Adrenal gland (tissue), 12 donors: ENCODE measurements around the gene BICDL1. TPM values are rescaled to one million over a fixed set of nuclear protein-coding genes. Genes with fewer than 3 reads are reported as not detected.
A peak's percentile ranks its signal among the peaks of the same experiment; 100 is the strongest.

ENCODE experiments used
- DNase-seq, 7 donors: peaks; one replicate each; pipeline ENCODE4 v3.0.0-alpha.2; 2019 to 2020
- H3K27ac ChIP-seq, 5 donors: fragments of 200-600 bp; sonication (generic) in 4 of 5; 1 replicate in 3 of 5; 2 replicates in 2 of 5; pipeline versions ENCODE4 v1.5.1 to v1.8.0; 2016 to 2020; ENCODE audit warnings: mild to moderate bottlenecking in 1 of 5
- H3K27me3 ChIP-seq: fragments of 200-600 bp; 2 replicates; pipeline ENCODE4 v1.8.0; 2021
- H3K36me3 ChIP-seq, 2 donors: fragments of 200-600 bp; replicated peaks in 1 of 2; 1 replicate in 1 of 2; 2 replicates in 1 of 2; pipeline versions ENCODE4 v1.5.1 to v1.8.0; 2018 to 2022
- H3K4me1 ChIP-seq, 2 donors: fragments of 200-600 bp; replicated peaks in 1 of 2; 1 replicate in 1 of 2; 2 replicates in 1 of 2; pipeline versions ENCODE4 v1.5.1 to v1.8.0; 2018 to 2021
- H3K4me3 ChIP-seq, 4 donors: fragments of 200-600 bp; sonication (generic) in 3 of 4; one replicate each; pipeline ENCODE4 v1.5.1; 2016 to 2018
- H3K9me3 ChIP-seq, 3 donors: fragments of 200-600 bp; sonication (generic) in 1 of 3; replicated peaks in 1 of 3; 1 replicate in 2 of 3; 2 replicates in 1 of 3; pipeline versions ENCODE4 v1.5.1 to v1.8.0; 2016 to 2021
- POLR2A ChIP-seq, 2 donors: fragments of 450-650 bp; IDR thresholded peaks; one replicate each; pipeline ENCODE4 v1.6.1; 2017; ENCODE audit warnings: antibody characterized with exemption in 2 of 2, mild to moderate bottlenecking in 2 of 2, moderate library complexity in 1 of 2
- WGBS, 4 donors: extraction: QIAGEN DNeasy Blood & Tissue Kit in 2 of 4; methylation state at CpG; one replicate each; pipeline versions ENCODE4 v1.1.5 to v1.1.7; 2013 to 2017; 5-methylcytosine and 5-hydroxymethylcytosine counted together
- intact Hi-C, 2 donors: fragments of 100-400 bp; cut with DNase I; formaldehyde crosslinking; loops; one replicate each; pipeline versions ENCODE4 v1.14.1 to v1.15.0; 2022 to 2023
- polyA plus RNA-seq, 3 donors: library from polyadenylated mRNA; stranded (reverse); fragments of 200-250 nt in 2 of 3; fragments of 350-450 nt in 1 of 3; fragmentation: Illumina TruSeq in 1 of 3; extraction: RNeasy Lipid Tissue Mini Kit (QIAGEN cat#74804) in 1 of 3; gene quantifications; one replicate each; pipeline ENCODE4 v1.2.3, GENCODE V29; 2013 to 2014
- total RNA-seq, 9 donors: library from RNA; depleted of rRNA in 4 of 9; stranded (reverse); fragments of >200 nt in 4 of 9; fragments of 120-200 nt in 1 of 9; fragmentation: NEBNext Ultra II Directional in 1 of 9; extraction: Animal tissue kit (Norgen Biotek cat#: 25700) in 1 of 9; gene quantifications; one replicate each; pipeline versions ENCODE4 v1.1.0 to v1.2.4, GENCODE V29; 2013 to 2023
- TF ChIP-seq, protein P1 (sequence below), 6 experiments: fragments of 450-650 bp in 4 of 6; fragments of 200-600 bp in 2 of 6; sonication (generic) in 1 of 6; IDR thresholded peaks; 1 replicate in 5 of 6; 2 replicates in 1 of 6; pipeline versions ENCODE4 v1.5.1 to v1.8.0; 2016 to 2021; ENCODE audit warnings: antibody characterized with exemption in 6 of 6, mild to moderate bottlenecking in 2 of 6, moderate library complexity in 1 of 6
- donor health status: healthy with polysubstance abuse.
- donor health status: Bipolar disorder and iron deficiency.
- donor health status: DM: yes; HTN: yes; CAD: no.
- donor health status: DM: no; HTN: no; CAD: no.
- donor health status: DM: no; HTN: no; CAD: no.
- donor health status: DM: yes; HTN: yes; CAD: no.

The BICDL1 gene
- total and polyA plus RNA-seq, 12 donors, result 0.35 to 24.0 (median 2.7) TPM

- WGBS, 4 donors, result 78 to 83% (median 81%) methylated on average over 13 of the region's 13 CpGs
- H3K36me3 ChIP-seq, result no peaks in the 10 kb centered on the region
- DNase-seq, result no peak
- H3K9me3 ChIP-seq, result no peaks in the 10 kb centered on the region
- intact Hi-C loops, result no loop called here
- no peaks in the 10 kb centered on the region for H3K4me1 ChIP-seq
- H3K27ac ChIP-seq, result no peak overlapping the region
- TF ChIP-seq, protein P1, sequence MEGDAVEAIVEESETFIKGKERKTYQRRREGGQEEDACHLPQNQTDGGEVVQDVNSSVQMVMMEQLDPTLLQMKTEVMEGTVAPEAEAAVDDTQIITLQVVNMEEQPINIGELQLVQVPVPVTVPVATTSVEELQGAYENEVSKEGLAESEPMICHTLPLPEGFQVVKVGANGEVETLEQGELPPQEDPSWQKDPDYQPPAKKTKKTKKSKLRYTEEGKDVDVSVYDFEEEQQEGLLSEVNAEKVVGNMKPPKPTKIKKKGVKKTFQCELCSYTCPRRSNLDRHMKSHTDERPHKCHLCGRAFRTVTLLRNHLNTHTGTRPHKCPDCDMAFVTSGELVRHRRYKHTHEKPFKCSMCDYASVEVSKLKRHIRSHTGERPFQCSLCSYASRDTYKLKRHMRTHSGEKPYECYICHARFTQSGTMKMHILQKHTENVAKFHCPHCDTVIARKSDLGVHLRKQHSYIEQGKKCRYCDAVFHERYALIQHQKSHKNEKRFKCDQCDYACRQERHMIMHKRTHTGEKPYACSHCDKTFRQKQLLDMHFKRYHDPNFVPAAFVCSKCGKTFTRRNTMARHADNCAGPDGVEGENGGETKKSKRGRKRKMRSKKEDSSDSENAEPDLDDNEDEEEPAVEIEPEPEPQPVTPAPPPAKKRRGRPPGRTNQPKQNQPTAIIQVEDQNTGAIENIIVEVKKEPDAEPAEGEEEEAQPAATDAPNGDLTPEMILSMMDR (IDR thresholded peaks at IDR 0.05), result no peak
- no peak for TF ChIP-seq POLR2A (IDR thresholded peaks at IDR 0.05)
- H3K27me3 ChIP-seq, result no peaks in the 10 kb centered on the region
- H3K4me3 ChIP-seq, result no peak overlapping the region
Measured at GRCh38 chr12:119998471-119999245, 9.6 kb downstream of the BICDL1 start.

GRCh38 chr12:120000556-120000955 is 11.5 kb downstream of the BICDL1 start:
- no peaks in the 10 kb centered on the region for H3K36me3 ChIP-seq

DNA sequence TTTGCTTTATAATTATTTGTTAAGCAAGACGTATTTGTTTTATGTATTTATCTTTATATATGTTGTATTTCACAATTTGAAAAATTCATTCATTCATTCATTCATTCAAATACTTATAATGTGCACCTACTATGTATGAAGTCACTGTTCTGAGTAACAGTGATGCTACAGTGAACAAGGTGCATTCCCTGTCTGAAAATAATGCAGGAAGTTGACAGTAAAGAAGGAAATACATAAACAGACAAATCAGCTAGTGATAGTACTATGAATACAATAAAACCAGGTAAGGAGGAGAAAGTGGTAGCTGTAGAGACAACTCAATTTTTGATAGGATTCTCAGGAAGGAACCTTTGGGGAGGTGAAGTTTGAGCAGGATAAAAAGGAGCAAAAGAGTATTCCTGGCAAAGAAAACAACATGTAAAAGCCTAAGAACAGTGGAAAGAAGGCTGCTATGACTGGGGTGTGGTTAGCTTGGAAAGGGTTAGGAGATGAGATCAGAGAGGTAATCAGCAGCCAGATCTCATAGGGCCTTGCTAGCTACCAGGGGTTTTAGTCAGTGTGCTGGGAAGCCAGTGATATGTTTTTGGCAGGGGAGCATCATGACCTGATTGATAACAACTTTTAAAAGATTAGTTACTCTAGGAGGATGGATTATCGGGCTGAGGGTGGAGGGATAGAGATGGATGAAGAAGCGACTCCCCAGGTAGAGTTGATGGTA is 17.4 kb downstream of the BICDL1 start:
- intact Hi-C loops, result no loop called here
- Histone ChIP-seq H3K27me3 (no peaks in the 10 kb centered on the region), H3K9me3 (no peaks in the 10 kb centered on the region), H3K4me1 (no peaks in the 10 kb centered on the region), H3K27ac (no peak overlapping the region), H3K36me3 (no peaks in the 10 kb centered on the region), H3K4me3 (no peak overlapping the region)
- WGBS, 4 donors, result 59 to 89% (median 73%) methylated on average over 3 of the region's 3 CpGs
- no peak for DNase-seq
- no peak for TF ChIP-seq POLR2A (IDR thresholded peaks at IDR 0.05)
- TF ChIP-seq, protein P1 (IDR thresholded peaks at IDR 0.05), result no peak

More at GRCh38 chr12:120000556-120000955, 11.5 kb downstream of the BICDL1 start:
- 93 to 97% (median 95%) methylated on average over 3 of the region's 3 CpGs for WGBS, 4 donors
- no peaks in the 10 kb centered on the region for H3K27me3 ChIP-seq
- intact Hi-C loops, result no loop called here
- H3K9me3 ChIP-seq, result no peaks in the 10 kb centered on the region
- no peak overlapping the region for H3K27ac ChIP-seq
- TF ChIP-seq POLR2A (IDR thresholded peaks at IDR 0.05), result no peak
- TF ChIP-seq, protein P1 (IDR thresholded peaks at IDR 0.05), result no peak
- DNase-seq, result no peak
- H3K4me1 ChIP-seq, result no peaks in the 10 kb centered on the region
- H3K4me3 ChIP-seq, result no peak overlapping the region

- 61 to 68% (median 65%) methylated on average over 3 of the region's 3 CpGs for WGBS, 4 donors
- Histone ChIP-seq H3K4me1 (no peaks in the 10 kb centered on the region), H3K36me3 (no peaks in the 10 kb centered on the region), H3K9me3 (no peaks in the 10 kb centered on the region), H3K4me3 (no peak overlapping the region), H3K27ac (no peak overlapping the region), H3K27me3 (no peaks in the 10 kb centered on the region)
- intact Hi-C loops, result no loop called here
- TF ChIP-seq, protein P1 (IDR thresholded peaks at IDR 0.05), result no peak
- no peak for TF ChIP-seq POLR2A (IDR thresholded peaks at IDR 0.05)
- DNase-seq, result peak in 1 of 7 donors; percentile 6
Measured at GRCh38 chr12:120007272-120007671, 18.2 kb downstream of the BICDL1 start.
